T-helper 2 cell (primary cell): ENCODE measurements around the gene ACTN1.
"Not testable (repeated sequence)": the region's sequence is repeated elsewhere in the genome, so short reads cannot be mapped to it uniquely, and the experiment has no call there.

Source experiments
- DNase-seq, 5 experiments: peaks; one replicate each; pipeline versions ENCODE4 v3.0.0 to v3.0.0-alpha.2; 2012 to 2022

The ACTN1 gene

GRCh38 chr14:68986225-68986624, 7.1 kb upstream of the ACTN1 start:
- no peak for DNase-seq

GRCh38 chr14:68984686-68985085, 5.6 kb upstream of the ACTN1 start:
- no peak for DNase-seq

- DNase-seq, result no peak
Observed at GRCh38 chr14:68983191-68983590, 4.1 kb upstream of the ACTN1 start.

GRCh38 chr14:68982581-68982980, 3.5 kb upstream of the ACTN1 start:
- no peak for DNase-seq

- no peak for DNase-seq
Observed at GRCh38 chr14:68981539-68981976, 2.5 kb upstream of the ACTN1 start.

- DNase-seq, result no peak
Observed at GRCh38 chr14:68981139-68981538, 2.0 kb upstream of the ACTN1 start.

- no peak for DNase-seq
Observed at GRCh38 chr14:68979722-68980451, 785 bp upstream of the ACTN1 start.

- DNase-seq, result peak in 4 of 5 experiments; percentile 13 to 45 (median 26)
Observed at GRCh38 chr14:68978172-68978911, 760 bp downstream of the ACTN1 start.

GRCh38 chr14:68977718-68978171, 1.4 kb downstream of the ACTN1 start:
- peak in 2 of 5 experiments; percentile 31 to 81 for DNase-seq

- DNase-seq, result no peak
Observed at GRCh38 chr14:68977180-68977717, 1.9 kb downstream of the ACTN1 start.

GRCh38 chr14:68976160-68977067, 2.7 kb downstream of the ACTN1 start:
- no peak for DNase-seq

- no peak for DNase-seq
Observed at GRCh38 chr14:68975667-68976066, 3.4 kb downstream of the ACTN1 start.

GRCh38 chr14:68974759-68975347, 4.2 kb downstream of the ACTN1 start:
- no peak for DNase-seq

- no peak for DNase-seq
Observed at GRCh38 chr14:68973639-68974038, 5.5 kb downstream of the ACTN1 start.

- not testable (repeated sequence) for DNase-seq
Observed at GRCh38 chr14:68973219-68973565, 5.9 kb downstream of the ACTN1 start.

GRCh38 chr14:68972507-68973218, 6.4 kb downstream of the ACTN1 start:
- no peak for DNase-seq

GRCh38 chr14:68971411-68972035, 7.6 kb downstream of the ACTN1 start:
- DNase-seq, result no peak

- DNase-seq, result no peak
Observed at GRCh38 chr14:68970736-68971135, 8.4 kb downstream of the ACTN1 start.

GRCh38 chr14:68970038-68970612, 9.0 kb downstream of the ACTN1 start:
- peak in 3 of 5 experiments; percentile 24 to 43 (median 41) for DNase-seq

GRCh38 chr14:68969278-68970033, 9.6 kb downstream of the ACTN1 start:
- DNase-seq, result no peak
